ENCODE data around the gene APLP1.

DNA sequence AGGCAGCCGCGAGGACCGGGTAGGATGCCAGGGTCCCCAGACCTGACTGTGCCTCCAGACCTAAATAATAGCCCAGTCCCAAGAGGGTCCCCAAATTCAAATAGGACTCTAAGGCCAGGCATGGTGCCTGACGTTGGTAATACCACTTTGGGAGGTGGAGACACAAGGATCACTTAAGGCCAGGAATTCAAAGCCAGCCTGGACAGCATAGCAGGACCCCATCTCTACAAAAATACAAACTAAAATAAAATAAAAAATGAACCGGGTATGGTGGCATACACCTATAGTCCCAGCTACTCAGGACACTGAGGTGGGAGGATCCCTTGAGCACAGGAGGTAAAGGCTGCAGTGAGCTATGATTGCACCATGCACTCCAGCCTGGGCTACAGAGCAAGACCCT is 5.4 kb upstream of the APLP1 start:
- TF ChIP-seq, protein P1, sequence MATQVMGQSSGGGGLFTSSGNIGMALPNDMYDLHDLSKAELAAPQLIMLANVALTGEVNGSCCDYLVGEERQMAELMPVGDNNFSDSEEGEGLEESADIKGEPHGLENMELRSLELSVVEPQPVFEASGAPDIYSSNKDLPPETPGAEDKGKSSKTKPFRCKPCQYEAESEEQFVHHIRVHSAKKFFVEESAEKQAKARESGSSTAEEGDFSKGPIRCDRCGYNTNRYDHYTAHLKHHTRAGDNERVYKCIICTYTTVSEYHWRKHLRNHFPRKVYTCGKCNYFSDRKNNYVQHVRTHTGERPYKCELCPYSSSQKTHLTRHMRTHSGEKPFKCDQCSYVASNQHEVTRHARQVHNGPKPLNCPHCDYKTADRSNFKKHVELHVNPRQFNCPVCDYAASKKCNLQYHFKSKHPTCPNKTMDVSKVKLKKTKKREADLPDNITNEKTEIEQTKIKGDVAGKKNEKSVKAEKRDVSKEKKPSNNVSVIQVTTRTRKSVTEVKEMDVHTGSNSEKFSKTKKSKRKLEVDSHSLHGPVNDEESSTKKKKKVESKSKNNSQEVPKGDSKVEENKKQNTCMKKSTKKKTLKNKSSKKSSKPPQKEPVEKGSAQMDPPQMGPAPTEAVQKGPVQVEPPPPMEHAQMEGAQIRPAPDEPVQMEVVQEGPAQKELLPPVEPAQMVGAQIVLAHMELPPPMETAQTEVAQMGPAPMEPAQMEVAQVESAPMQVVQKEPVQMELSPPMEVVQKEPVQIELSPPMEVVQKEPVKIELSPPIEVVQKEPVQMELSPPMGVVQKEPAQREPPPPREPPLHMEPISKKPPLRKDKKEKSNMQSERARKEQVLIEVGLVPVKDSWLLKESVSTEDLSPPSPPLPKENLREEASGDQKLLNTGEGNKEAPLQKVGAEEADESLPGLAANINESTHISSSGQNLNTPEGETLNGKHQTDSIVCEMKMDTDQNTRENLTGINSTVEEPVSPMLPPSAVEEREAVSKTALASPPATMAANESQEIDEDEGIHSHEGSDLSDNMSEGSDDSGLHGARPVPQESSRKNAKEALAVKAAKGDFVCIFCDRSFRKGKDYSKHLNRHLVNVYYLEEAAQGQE (IDR thresholded peaks at IDR 0.05; ENCODE audit: borderline replicate concordance), result no peak
- TF ChIP-seq, protein P2, sequence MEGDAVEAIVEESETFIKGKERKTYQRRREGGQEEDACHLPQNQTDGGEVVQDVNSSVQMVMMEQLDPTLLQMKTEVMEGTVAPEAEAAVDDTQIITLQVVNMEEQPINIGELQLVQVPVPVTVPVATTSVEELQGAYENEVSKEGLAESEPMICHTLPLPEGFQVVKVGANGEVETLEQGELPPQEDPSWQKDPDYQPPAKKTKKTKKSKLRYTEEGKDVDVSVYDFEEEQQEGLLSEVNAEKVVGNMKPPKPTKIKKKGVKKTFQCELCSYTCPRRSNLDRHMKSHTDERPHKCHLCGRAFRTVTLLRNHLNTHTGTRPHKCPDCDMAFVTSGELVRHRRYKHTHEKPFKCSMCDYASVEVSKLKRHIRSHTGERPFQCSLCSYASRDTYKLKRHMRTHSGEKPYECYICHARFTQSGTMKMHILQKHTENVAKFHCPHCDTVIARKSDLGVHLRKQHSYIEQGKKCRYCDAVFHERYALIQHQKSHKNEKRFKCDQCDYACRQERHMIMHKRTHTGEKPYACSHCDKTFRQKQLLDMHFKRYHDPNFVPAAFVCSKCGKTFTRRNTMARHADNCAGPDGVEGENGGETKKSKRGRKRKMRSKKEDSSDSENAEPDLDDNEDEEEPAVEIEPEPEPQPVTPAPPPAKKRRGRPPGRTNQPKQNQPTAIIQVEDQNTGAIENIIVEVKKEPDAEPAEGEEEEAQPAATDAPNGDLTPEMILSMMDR (IDR thresholded peaks at IDR 0.05; ENCODE audit: poor library complexity, severe bottlenecking), result no peak
